ENCODE results near the gene RBM14.

Gene RBM14

GRCh38 chr11:66659763-66660162 is 43.3 kb downstream of the RBM14 start:
- H3K4me3 ChIP-seq (replicated peaks; ENCODE audit: low read depth, low read length): no peak overlapping the region
- DNase-seq (ENCODE audit: extremely low read depth, low read depth): no peak
- no peak for TF ChIP-seq CTCF (IDR thresholded peaks at IDR 0.05; ENCODE audit: low read depth, low read length, missing control alignments)

- DNase-seq (ENCODE audit: extremely low read depth, low read depth): no peak
Measured at GRCh38 chr11:66663741-66664296, 47.4 kb downstream of the RBM14 start.

GRCh38 chr11:66665369-66665768 is 48.9 kb downstream of the RBM14 start:
- TF ChIP-seq CTCF (IDR thresholded peaks at IDR 0.05; ENCODE audit: low read depth, low read length, missing control alignments): no peak
- no peak overlapping the region for H3K4me3 ChIP-seq (replicated peaks; ENCODE audit: low read depth, low read length)
- DNase-seq (ENCODE audit: extremely low read depth, low read depth): no peak

More at GRCh38 chr11:66663741-66664296, 47.4 kb downstream of the RBM14 start:
- H3K4me3 ChIP-seq (replicated peaks; ENCODE audit: low read depth, low read length): no peak overlapping the region
- TF ChIP-seq CTCF (IDR thresholded peaks at IDR 0.05; ENCODE audit: low read depth, low read length, missing control alignments): no peak

GRCh38 chr11:66670816-66671215 is 54.4 kb downstream of the RBM14 start:
- TF ChIP-seq CTCF (IDR thresholded peaks at IDR 0.05; ENCODE audit: low read depth, low read length, missing control alignments): no peak
- DNase-seq (ENCODE audit: extremely low read depth, low read depth): no peak
- H3K4me3 ChIP-seq (replicated peaks; ENCODE audit: low read depth, low read length): no peak overlapping the region

- no peak for TF ChIP-seq CTCF (IDR thresholded peaks at IDR 0.05; ENCODE audit: low read depth, low read length, missing control alignments)
- DNase-seq (ENCODE audit: extremely low read depth, low read depth): no peak
- H3K4me3 ChIP-seq (replicated peaks; ENCODE audit: low read depth, low read length): no peak overlapping the region
Measured at GRCh38 chr11:66674964-66675602, 58.7 kb downstream of the RBM14 start.

- no peak for DNase-seq (ENCODE audit: extremely low read depth, low read depth)
- no peak for TF ChIP-seq CTCF (IDR thresholded peaks at IDR 0.05; ENCODE audit: low read depth, low read length, missing control alignments)
- peak overlapping the region; percentile 58 for H3K4me3 ChIP-seq (replicated peaks; ENCODE audit: low read depth, low read length)
Measured at GRCh38 chr11:66676282-66676919, 60.0 kb downstream of the RBM14 start.

All from HFF-Myc (cell line).